Mucosa of gallbladder (tissue), 1 donor: ENCODE results near the gene WWOX. TPM values are rescaled to one million over a fixed set of nuclear protein-coding genes. Genes with fewer than 3 reads are reported as not detected.
"Not testable (repeated sequence)": the region's sequence is repeated elsewhere in the genome, so short reads cannot be mapped to it uniquely, and the experiment has no call there.

Experiments used
- DNase-seq: peaks from one replicate; pipeline ENCODE4 v3.0.0-alpha.2; 2020; ENCODE audit warnings: low spot score
- total RNA-seq: library from RNA; stranded (reverse); gene quantifications from one replicate; pipeline ENCODE4 v1.2.1, GENCODE V29; 2021
- donor health status: DM: no; HTN: no; CAD: no.

WWOX gene
- 28.2 TPM for total RNA-seq

GRCh38 chr16:78099271-78100111, at the start of gene WWOX:
Gene WWOX (plus strand): TSS chr16:78099654.
- DNase-seq = peak; percentile 97

- DNase-seq = no peak
Measured at GRCh38 chr16:78050734-78051400, 48.6 kb upstream of the WWOX start.

- DNase-seq = no peak
Measured at GRCh38 chr16:78057803-78058564, 41.5 kb upstream of the WWOX start.

- DNase-seq = not testable (repeated sequence)
Measured at GRCh38 chr16:78059806-78060205, 39.6 kb upstream of the WWOX start.

- DNase-seq = no peak
Measured at GRCh38 chr16:78060295-78060694, 39.2 kb upstream of the WWOX start.

GRCh38 chr16:78060809-78061208, 38.6 kb upstream of the WWOX start:
- DNase-seq = no peak

GRCh38 chr16:78065319-78065718, 34.1 kb upstream of the WWOX start:
- DNase-seq = no peak

GRCh38 chr16:78069913-78070312, 29.5 kb upstream of the WWOX start:
- DNase-seq = no peak

GRCh38 chr16:78072275-78072674, 27.2 kb upstream of the WWOX start:
- DNase-seq = no peak

- no peak for DNase-seq
Measured at GRCh38 chr16:78075800-78076199, 23.7 kb upstream of the WWOX start.

GRCh38 chr16:78081341-78081740, 18.1 kb upstream of the WWOX start:
- no peak for DNase-seq

- no peak for DNase-seq
Measured at GRCh38 chr16:78091419-78091818, 8.0 kb upstream of the WWOX start.

GRCh38 chr16:78092758-78093157, 6.7 kb upstream of the WWOX start:
- DNase-seq = no peak

GRCh38 chr16:78094166-78094565, 5.3 kb upstream of the WWOX start:
- DNase-seq = no peak

GRCh38 chr16:78094998-78095397, 4.5 kb upstream of the WWOX start:
- no peak for DNase-seq

GRCh38 chr16:78096386-78096785, 3.1 kb upstream of the WWOX start:
- no peak for DNase-seq

- DNase-seq = no peak
Measured at GRCh38 chr16:78097548-78097947, 1.9 kb upstream of the WWOX start.

GRCh38 chr16:78098087-78098486, 1.4 kb upstream of the WWOX start:
- no peak for DNase-seq

GRCh38 chr16:78098595-78099270, 721 bp upstream of the WWOX start:
- no peak for DNase-seq

GRCh38 chr16:78100112-78100467, 636 bp downstream of the WWOX start:
- DNase-seq = no peak

- DNase-seq = no peak
Measured at GRCh38 chr16:78102122-78102660, 2.7 kb downstream of the WWOX start.

GRCh38 chr16:78102865-78103264, 3.4 kb downstream of the WWOX start:
- no peak for DNase-seq
